Transverse colon (tissue), 4 donors: ENCODE measurements around the gene PKP2.

Experiments
- POLR2A ChIP-seq: fragments of 450-650 bp; IDR thresholded peaks from one replicate; pipeline ENCODE4 v1.6.1; 2016; ENCODE audit warnings: antibody characterized with exemption, mild to moderate bottlenecking, moderate library complexity
- POLR2AphosphoS5 ChIP-seq, 3 donors: sonication (generic); formaldehyde crosslinking; IDR thresholded peaks; one replicate each; pipeline ENCODE4 v1.6.1; 2016; ENCODE audit warnings: antibody characterized with exemption in 3 of 3
- TF ChIP-seq, protein P1 (sequence below), 5 experiments: fragments of 200-600 bp in 3 of 5; fragments of 450-650 bp in 2 of 5; sonication (generic) in 3 of 5; IDR thresholded peaks; 1 replicate in 2 of 5; 2 replicates in 3 of 5; pipeline ENCODE4 v1.5.1; 2016 to 2017; ENCODE audit warnings: antibody characterized with exemption in 5 of 5, inconsistent platforms in 3 of 5, mild to moderate bottlenecking in 2 of 5, moderate library complexity in 1 of 5

DNA sequence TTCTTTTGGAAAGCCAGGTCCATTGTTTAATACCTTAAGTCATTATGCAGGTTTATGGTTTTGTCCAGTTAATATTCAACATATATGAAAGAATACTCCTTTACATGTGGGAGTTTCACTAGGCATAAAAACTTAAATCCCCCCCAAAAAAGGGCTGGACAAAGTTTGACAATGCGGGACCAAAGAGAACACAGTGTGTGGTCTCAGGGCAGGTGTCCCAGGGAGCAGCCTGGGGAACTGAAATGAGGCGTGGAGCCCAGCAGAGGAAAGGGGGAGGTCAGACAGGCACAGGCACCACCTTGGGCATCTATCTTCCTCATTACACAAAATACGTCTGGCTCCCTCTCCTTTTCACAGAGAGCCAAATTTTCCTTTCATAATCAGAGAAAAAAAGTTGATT is 22.5 kb downstream of the PKP2 start:
- TF ChIP-seq POLR2A (no peak), POLR2AphosphoS5 (IDR thresholded peaks at IDR 0.05) (no peak)
- TF ChIP-seq, protein P1, sequence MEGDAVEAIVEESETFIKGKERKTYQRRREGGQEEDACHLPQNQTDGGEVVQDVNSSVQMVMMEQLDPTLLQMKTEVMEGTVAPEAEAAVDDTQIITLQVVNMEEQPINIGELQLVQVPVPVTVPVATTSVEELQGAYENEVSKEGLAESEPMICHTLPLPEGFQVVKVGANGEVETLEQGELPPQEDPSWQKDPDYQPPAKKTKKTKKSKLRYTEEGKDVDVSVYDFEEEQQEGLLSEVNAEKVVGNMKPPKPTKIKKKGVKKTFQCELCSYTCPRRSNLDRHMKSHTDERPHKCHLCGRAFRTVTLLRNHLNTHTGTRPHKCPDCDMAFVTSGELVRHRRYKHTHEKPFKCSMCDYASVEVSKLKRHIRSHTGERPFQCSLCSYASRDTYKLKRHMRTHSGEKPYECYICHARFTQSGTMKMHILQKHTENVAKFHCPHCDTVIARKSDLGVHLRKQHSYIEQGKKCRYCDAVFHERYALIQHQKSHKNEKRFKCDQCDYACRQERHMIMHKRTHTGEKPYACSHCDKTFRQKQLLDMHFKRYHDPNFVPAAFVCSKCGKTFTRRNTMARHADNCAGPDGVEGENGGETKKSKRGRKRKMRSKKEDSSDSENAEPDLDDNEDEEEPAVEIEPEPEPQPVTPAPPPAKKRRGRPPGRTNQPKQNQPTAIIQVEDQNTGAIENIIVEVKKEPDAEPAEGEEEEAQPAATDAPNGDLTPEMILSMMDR (IDR thresholded peaks at IDR 0.05) = no peak
